ENCODE data around the gene XKR7.

The XKR7 gene

GRCh38 chr20:31968291-31969126 lies 558 bp downstream of the XKR7 start:
- DNase-seq (ENCODE audit: low spot score) (peak; percentile 91), ATAC-seq (ENCODE audit: low read depth) (peak; percentile 82)
- Histone ChIP-seq H3K9me3 (ENCODE audit: severe bottlenecking) (no peaks in the 10 kb centered on the region), H3K27me3 (ENCODE audit: insufficient read depth, poor library complexity, severe bottlenecking) (peaks cover 86% of the 10 kb centered on the region), H3K4me3 (ENCODE audit: severe bottlenecking) (peak overlapping the region; percentile 26), H3K4me1 (ENCODE audit: insufficient read depth, poor library complexity, severe bottlenecking) (no peaks in the 10 kb centered on the region), H3K36me3 (ENCODE audit: low read depth) (no peaks in the 10 kb centered on the region), H3K27ac (ENCODE audit: poor library complexity, severe bottlenecking) (no peak overlapping the region)
- no peak for TF ChIP-seq CTCF (IDR thresholded peaks at IDR 0.05; ENCODE audit: poor library complexity, severe bottlenecking)

GRCh38 chr20:31969991-31970390 lies 2.0 kb downstream of the XKR7 start:
- H3K27me3 ChIP-seq (ENCODE audit: insufficient read depth, poor library complexity, severe bottlenecking) = peaks cover 78% of the 10 kb centered on the region

DNA sequence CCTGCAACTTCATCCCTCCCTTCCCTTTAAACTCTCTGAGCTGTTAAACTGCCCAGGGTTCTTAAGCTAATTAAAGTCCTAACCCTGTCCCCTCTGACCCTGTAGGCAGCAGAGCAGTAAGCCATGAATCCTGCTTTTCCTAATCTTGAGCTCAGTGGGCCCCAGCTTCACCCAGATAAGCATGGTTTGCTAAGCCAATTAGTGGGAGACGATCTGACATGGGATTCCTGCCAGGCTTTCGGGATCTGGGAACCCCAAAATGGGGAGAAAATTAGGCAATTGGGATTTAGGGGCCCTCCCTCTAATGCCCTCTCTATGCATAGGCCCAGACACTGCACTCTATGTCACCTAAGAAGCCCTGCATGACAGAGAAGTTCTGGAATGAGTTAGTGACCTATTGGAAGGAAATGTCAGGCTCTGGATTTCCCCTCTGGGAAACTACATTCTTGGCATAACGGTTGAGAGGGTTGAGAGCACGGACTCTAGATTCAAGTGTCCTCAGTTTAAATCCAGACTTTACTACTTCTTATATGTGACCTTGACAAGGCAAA lies 4.6 kb downstream of the XKR7 start:
- TF ChIP-seq CTCF (IDR thresholded peaks at IDR 0.05; ENCODE audit: poor library complexity, severe bottlenecking) = no peak
- DNase-seq (ENCODE audit: low spot score) (no peak), ATAC-seq (ENCODE audit: low read depth) (no peak)
- Histone ChIP-seq H3K36me3 (ENCODE audit: low read depth) (no peaks in the 10 kb centered on the region), H3K4me1 (ENCODE audit: insufficient read depth, poor library complexity, severe bottlenecking) (no peaks in the 10 kb centered on the region), H3K4me3 (ENCODE audit: severe bottlenecking) (no peak overlapping the region), H3K9me3 (ENCODE audit: severe bottlenecking) (no peaks in the 10 kb centered on the region), H3K27ac (ENCODE audit: poor library complexity, severe bottlenecking) (no peak overlapping the region), H3K27me3 (ENCODE audit: insufficient read depth, poor library complexity, severe bottlenecking) (peaks cover 57% of the 10 kb centered on the region)

More at GRCh38 chr20:31969991-31970390, 2.0 kb downstream of the XKR7 start:
- no peak for TF ChIP-seq CTCF (IDR thresholded peaks at IDR 0.05; ENCODE audit: poor library complexity, severe bottlenecking)
- no peak overlapping the region for H3K4me3 ChIP-seq (ENCODE audit: severe bottlenecking)
- H3K27ac ChIP-seq (ENCODE audit: poor library complexity, severe bottlenecking) = no peak overlapping the region
- no peaks in the 10 kb centered on the region for H3K36me3 ChIP-seq (ENCODE audit: low read depth)
- no peaks in the 10 kb centered on the region for H3K4me1 ChIP-seq (ENCODE audit: insufficient read depth, poor library complexity, severe bottlenecking)
- no peak for ATAC-seq (ENCODE audit: low read depth)
- H3K9me3 ChIP-seq (ENCODE audit: severe bottlenecking) = no peaks in the 10 kb centered on the region
- no peak for DNase-seq (ENCODE audit: low spot score)

GRCh38 chr20:31974296-31974695 lies 6.3 kb downstream of the XKR7 start:
- Histone ChIP-seq H3K4me3 (ENCODE audit: severe bottlenecking) (no peak overlapping the region), H3K36me3 (ENCODE audit: low read depth) (no peaks in the 10 kb centered on the region), H3K9me3 (ENCODE audit: severe bottlenecking) (no peaks in the 10 kb centered on the region), H3K27me3 (ENCODE audit: insufficient read depth, poor library complexity, severe bottlenecking) (peaks cover 48% of the 10 kb centered on the region), H3K4me1 (ENCODE audit: insufficient read depth, poor library complexity, severe bottlenecking) (no peaks in the 10 kb centered on the region), H3K27ac (ENCODE audit: poor library complexity, severe bottlenecking) (no peak overlapping the region)
- DNase-seq (ENCODE audit: low spot score) (no peak), ATAC-seq (ENCODE audit: low read depth) (no peak)
- no peak for TF ChIP-seq CTCF (IDR thresholded peaks at IDR 0.05; ENCODE audit: poor library complexity, severe bottlenecking)
